Testis (tissue), 5 donors: ENCODE measurements around the gene TMEM182. TPM values are rescaled to one million over a fixed set of nuclear protein-coding genes. Genes with fewer than 3 reads are reported as not detected.

ENCODE experiments used
- DNase-seq: peaks from one replicate; pipeline ENCODE4 v3.0.0-alpha.2; 2019
- H3K27ac ChIP-seq, 2 donors: fragments of 200-600 bp; sonication (generic); one replicate each; pipeline ENCODE4 v1.5.1; 2019
- H3K27me3 ChIP-seq: fragments of 200-600 bp; sonication (generic); one replicate; pipeline ENCODE4 v1.5.1; 2019
- H3K36me3 ChIP-seq: fragments of 200-600 bp; sonication (generic); one replicate; pipeline ENCODE4 v1.5.1; 2017; ENCODE audit warnings: low read depth; ENCODE audit errors: missing control alignments
- H3K4me1 ChIP-seq: fragments of 200-600 bp; sonication (generic); one replicate; pipeline ENCODE4 v1.5.1; 2019
- H3K4me3 ChIP-seq, 2 donors: fragments of 200-600 bp; sonication (generic); one replicate each; pipeline ENCODE4 v1.5.1; 2017 to 2019
- H3K9me3 ChIP-seq: fragments of 200-600 bp; sonication (generic); one replicate; pipeline ENCODE4 v1.5.1; 2017
- POLR2A ChIP-seq: fragments of 450-650 bp; IDR thresholded peaks from one replicate; pipeline ENCODE4 v1.6.1; 2017; ENCODE audit warnings: antibody characterized with exemption, mild to moderate bottlenecking, moderate library complexity
- WGBS, 2 donors: methylation state at CpG; one replicate each; pipeline ENCODE4 v1.1.5; 2018; 5-methylcytosine and 5-hydroxymethylcytosine counted together
- intact Hi-C: fragments of 100-400 bp; cut with DNase I; formaldehyde crosslinking; loops from one replicate; pipeline ENCODE4 v1.15.1; 2023; ENCODE audit warnings: low total_unique reads
- long read RNA-seq, 2 donors: transcript quantifications; one replicate each; lab custom pipeline, GENCODE V29; 2026
- polyA plus RNA-seq: library from polyadenylated mRNA; stranded (reverse); fragments of 350-450 nt; fragmentation: Illumina TruSeq; extraction: RNeasy Lipid Tissue Mini Kit (QIAGEN cat#74804); gene quantifications from one replicate; pipeline ENCODE4 v1.2.3, GENCODE V29; 2014; ENCODE audit warnings: low read depth, low replicate concordance; ENCODE audit not compliant: insufficient read depth
- total RNA-seq, 2 donors: library from RNA; depleted of rRNA; stranded (reverse); fragments of >200 nt; gene quantifications; one replicate each; pipeline ENCODE4 v1.2.3, GENCODE V29; 2016
- TF ChIP-seq, protein P1 (sequence below), 3 experiments: fragments of 450-650 bp in 2 of 3; fragments of 200-600 bp in 1 of 3; sonication (generic) in 1 of 3; IDR thresholded peaks; one replicate each; pipeline ENCODE4 v1.5.1; 2016 to 2019; ENCODE audit warnings: antibody characterized with exemption in 3 of 3, mild to moderate bottlenecking in 2 of 3, moderate library complexity in 1 of 3

The TMEM182 gene, protein sequence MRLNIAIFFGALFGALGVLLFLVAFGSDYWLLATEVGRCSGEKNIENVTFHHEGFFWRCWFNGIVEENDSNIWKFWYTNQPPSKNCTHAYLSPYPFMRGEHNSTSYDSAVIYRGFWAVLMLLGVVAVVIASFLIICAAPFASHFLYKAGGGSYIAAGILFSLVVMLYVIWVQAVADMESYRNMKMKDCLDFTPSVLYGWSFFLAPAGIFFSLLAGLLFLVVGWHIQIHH
- 1 to 10 TPM; 3.0 to 3.6 TPM for total RNA-seq
- polyA plus RNA-seq, result 4.1 TPM
- long read RNA-seq, donor 1, partial matches to known transcripts, result 0 of 3 reads
- long read RNA-seq, donor 1, other reads (novel, unspliced or antisense), result 0 of 3 reads
- long read RNA-seq, donor 2, result 0 reads

DNA sequence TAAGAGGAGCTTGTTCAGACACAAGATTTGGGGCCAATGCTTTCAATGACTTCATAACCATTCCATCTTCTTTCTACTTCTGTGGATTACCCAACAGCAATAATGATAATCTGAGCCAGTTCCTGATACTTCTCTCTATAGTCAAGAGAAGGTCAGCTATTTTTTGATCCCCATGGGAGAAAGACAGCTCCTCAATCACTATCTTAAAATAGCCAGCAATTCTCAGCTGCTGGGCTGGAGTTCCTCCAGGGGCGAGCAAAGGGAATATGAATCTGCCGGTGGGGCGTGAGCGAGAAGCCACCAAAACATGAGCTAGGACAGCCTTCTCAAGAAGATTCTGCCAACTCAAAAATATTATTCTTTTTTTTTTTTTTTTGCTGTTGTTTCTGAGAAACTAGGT lies at the start of gene TMEM182:
TSS of gene TMEM182 (plus strand) at position 269 of the 400 bp plus-strand sequence. CDS start 187 bp downstream, outside the sequence.
- H3K27me3 ChIP-seq, result no peaks in the 10 kb centered on the region
- no peaks in the 10 kb centered on the region for H3K36me3 ChIP-seq
- 89 to 94% methylated on average over 4 of the region's 4 CpGs for WGBS, 2 donors
- no peaks in the 10 kb centered on the region for H3K4me1 ChIP-seq
- intact Hi-C loops, result no loop called here
- H3K9me3 ChIP-seq, result no peaks in the 10 kb centered on the region
- no peak for DNase-seq
- no peak for TF ChIP-seq POLR2A
- TF ChIP-seq, protein P1, sequence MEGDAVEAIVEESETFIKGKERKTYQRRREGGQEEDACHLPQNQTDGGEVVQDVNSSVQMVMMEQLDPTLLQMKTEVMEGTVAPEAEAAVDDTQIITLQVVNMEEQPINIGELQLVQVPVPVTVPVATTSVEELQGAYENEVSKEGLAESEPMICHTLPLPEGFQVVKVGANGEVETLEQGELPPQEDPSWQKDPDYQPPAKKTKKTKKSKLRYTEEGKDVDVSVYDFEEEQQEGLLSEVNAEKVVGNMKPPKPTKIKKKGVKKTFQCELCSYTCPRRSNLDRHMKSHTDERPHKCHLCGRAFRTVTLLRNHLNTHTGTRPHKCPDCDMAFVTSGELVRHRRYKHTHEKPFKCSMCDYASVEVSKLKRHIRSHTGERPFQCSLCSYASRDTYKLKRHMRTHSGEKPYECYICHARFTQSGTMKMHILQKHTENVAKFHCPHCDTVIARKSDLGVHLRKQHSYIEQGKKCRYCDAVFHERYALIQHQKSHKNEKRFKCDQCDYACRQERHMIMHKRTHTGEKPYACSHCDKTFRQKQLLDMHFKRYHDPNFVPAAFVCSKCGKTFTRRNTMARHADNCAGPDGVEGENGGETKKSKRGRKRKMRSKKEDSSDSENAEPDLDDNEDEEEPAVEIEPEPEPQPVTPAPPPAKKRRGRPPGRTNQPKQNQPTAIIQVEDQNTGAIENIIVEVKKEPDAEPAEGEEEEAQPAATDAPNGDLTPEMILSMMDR (IDR thresholded peaks at IDR 0.05), result no peak
- H3K27ac ChIP-seq, result no peak within 1 kb of the TSS
- H3K4me3 ChIP-seq, result no peak within 1 kb of the TSS

DNA sequence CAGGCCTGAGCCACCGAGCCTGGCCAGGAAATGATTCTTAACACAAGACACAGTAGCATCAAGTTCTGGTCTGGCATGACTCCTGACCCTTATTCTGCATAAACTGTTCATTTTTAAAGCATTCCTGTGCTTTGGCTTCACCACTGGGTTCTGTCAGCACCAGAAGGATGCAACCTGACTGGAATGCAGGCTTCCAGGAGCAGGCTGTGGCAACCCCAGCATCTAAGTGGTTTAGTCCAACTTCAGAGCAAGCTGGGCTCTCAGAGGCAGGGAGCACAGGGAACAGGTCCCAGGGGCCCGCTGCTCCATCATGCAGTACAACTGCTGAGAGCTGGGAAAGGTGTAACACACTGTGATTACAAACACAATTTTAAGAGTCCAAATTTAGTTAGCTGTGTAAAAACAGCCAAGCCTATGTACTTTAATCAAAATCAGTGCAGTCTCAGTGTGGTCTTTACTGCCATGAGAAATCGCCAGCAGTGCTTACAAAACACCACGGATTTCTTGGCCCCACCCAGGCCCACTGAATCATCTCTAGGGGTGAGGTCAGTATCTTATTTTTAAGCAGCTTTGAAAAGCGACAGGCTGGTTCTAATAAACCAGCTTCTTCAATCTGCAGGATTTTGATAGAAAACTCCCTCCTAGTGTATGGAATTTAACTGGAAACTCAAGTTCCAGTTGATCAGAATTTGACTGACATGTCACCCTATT lies 44.4 kb upstream of the TMEM182 start:
- H3K4me3 ChIP-seq, result no peak overlapping the region
- no peak for DNase-seq
- H3K4me1 ChIP-seq, result no peaks in the 10 kb centered on the region
- H3K27ac ChIP-seq, result no peak overlapping the region
- WGBS, 2 donors, result 85 to 86% methylated on average over 5 of the region's 5 CpGs
- no peaks in the 10 kb centered on the region for H3K36me3 ChIP-seq
- intact Hi-C loops, result no loop called here
- TF ChIP-seq, protein P1 (IDR thresholded peaks at IDR 0.05), result no peak
- no peak for TF ChIP-seq POLR2A
- no peaks in the 10 kb centered on the region for H3K27me3 ChIP-seq
- H3K9me3 ChIP-seq, result no peaks in the 10 kb centered on the region

DNA sequence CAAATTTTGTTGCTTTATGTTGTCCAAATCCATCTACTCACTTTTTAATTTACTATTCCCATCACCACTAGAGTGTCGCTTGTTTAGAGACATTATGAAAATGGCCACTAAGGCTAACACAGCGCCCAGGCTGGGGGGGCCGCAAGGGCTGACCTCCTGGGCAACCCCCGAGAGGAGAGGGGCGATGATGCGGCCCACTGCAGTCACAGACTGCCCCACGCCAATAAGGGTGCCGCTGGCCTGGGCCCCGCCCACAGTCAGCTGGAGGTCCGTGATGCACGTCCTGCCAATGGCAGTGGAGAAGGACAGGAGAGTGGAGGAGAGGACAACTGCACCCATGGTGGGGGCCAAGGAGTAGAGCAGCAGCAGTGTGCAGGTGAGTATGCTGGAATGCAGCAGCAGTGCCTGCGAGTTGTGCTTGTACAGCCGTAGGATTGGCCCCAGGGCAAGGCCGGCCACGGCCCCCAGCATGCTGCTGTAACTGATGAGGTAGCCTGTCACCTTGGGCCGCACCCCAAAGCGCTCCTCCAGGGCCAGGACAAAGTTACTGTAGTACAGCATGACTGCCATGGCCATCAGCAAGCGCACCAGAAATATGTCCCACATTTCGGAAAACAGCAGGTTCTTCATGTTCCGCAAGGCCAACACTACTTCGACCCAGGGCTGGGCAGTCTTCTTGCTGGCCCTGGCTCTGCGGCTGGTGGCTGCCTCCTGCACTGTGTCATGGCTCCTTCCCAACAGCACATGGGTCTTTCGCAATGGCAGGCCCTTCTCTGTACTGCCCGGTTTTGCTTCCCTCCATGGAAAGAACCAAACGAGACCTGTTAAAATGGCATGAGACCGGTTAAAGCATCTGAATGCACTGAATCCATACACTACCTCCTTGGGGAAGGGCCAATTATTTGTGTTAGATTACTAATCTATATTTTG lies 43.2 kb upstream of the TMEM182 start:
- no peak for DNase-seq
- intact Hi-C loops, result no loop called here
- Histone ChIP-seq H3K9me3 (no peaks in the 10 kb centered on the region), H3K4me3 (no peak overlapping the region), H3K27me3 (no peaks in the 10 kb centered on the region), H3K27ac (no peak overlapping the region), H3K36me3 (no peaks in the 10 kb centered on the region), H3K4me1 (no peaks in the 10 kb centered on the region)
- whole genome bisulfite sequencing, 2 donors, result 92 to 95% methylated on average over 26 of the region's 26 CpGs
- TF ChIP-seq POLR2A, result no peak
- TF ChIP-seq, protein P1 (IDR thresholded peaks at IDR 0.05), result no peak

DNA sequence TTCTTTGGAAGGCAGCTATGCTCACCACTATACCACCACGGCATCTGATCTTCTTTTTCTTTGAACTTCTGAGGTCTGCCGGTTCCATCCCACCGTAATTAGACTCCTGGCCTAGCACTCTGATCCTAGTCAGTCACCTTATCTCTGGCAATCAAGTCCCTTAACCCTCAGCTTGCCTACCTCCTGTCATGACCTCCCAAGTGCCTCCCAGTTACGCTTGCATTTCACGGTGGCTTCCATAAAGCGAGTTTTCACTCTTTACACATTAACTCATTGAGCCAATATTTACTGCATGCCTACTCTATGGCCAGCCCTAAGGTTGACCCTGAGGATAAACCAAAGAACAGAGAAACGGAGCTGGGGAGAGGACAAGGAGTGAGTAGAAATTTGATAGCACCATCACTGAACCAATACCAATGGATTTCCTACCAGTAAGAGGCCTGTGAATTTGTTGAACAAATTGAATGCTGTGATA lies 37.8 kb upstream of the TMEM182 start:
- WGBS, 2 donors, result 73 to 77% methylated on average over 7 of the region's 7 CpGs
- DNase-seq, result no peak
- no peaks in the 10 kb centered on the region for H3K36me3 ChIP-seq
- intact Hi-C loops, result no loop called here
- H3K4me3 ChIP-seq, result no peak overlapping the region
- H3K27ac ChIP-seq, result no peak overlapping the region
- H3K4me1 ChIP-seq, result no peaks in the 10 kb centered on the region
- TF ChIP-seq POLR2A, result no peak
- TF ChIP-seq, protein P1 (IDR thresholded peaks at IDR 0.05), result no peak
- H3K9me3 ChIP-seq, result no peaks in the 10 kb centered on the region
- no peaks in the 10 kb centered on the region for H3K27me3 ChIP-seq
